PC-9 (cell line): ENCODE results near the gene NRDC.

Source experiments
- CTCF ChIP-seq: fragments of 200-600 bp; sonication (generic); conservative IDR thresholded peaks from 2 replicates; pipeline ENCODE4 v1.6.1; 2017; ENCODE audit warnings: mixed run types, antibody characterized with exemption, mild to moderate bottlenecking, moderate library complexity
- EZH2 ChIP-seq: fragments of 200-600 bp; sonication (generic); IDR thresholded peaks from 2 replicates; pipeline ENCODE4 v1.8.0; 2017; ENCODE audit warnings: antibody characterized with exemption, low read depth

- TF ChIP-seq CTCF: no peak
- no peak for TF ChIP-seq EZH2
Observed at GRCh38 chr1:51749151-51749550, 129.4 kb downstream of the NRDC start.
